ENCODE data around the gene FMNL2. TPM values are rescaled to one million over a fixed set of nuclear protein-coding genes. Genes with fewer than 3 reads are reported as not detected.

The FMNL2 gene
- total RNA-seq, 1 donor from 2014 or later = 93.8 TPM

DNA sequence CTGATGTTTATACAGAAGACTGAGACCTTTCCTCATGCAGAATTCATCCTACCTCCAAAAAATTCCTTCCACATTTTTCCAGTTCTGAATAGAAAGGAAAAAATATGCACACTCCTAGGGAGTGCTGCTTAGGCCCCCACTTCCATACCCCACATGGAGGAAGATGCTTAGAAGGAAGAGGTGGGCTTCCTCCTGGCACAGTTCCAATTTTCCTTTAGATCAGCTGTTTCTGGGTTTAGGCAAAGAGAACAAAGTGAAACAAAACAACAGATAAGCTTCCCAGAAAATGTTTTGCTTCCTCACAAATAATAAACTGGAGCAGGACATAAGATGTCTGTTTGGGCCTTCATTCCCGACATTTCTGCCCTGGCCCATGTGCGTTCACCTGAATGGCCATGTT, 209.7 kb downstream of the FMNL2 start:
- no peak for DNase-seq (ENCODE audit: low spot score in 2 of 2)
- no peak for FAIRE-seq

DNA sequence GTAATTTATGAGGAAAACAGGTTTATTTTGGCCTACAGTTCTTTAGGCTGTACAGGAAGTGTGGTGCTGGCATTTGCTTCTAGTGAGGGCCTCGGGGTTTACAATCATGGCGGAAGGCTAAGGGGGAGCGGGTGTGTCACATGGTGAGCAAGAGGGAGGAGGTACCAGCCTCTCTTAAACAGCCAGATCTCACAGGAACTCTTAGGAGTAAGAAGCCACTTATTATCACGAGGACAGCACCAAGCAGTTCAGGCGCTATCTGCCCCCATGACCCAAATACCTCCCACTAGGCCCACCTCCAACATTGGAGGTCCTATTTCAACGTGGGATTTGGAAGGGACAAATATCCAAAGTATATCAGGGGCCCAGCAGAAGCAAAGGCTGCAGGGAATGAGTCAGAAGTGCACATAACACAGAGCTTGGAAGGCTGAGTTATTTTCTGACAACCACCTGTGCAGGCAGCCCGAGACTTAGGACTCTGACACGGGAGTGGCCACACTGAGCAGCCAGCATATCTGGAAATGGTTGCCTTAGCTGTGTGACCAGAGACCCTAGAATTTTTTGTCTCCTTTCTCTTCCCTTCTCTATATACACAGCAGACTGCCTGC, 211.4 kb downstream of the FMNL2 start:
- no peak for DNase-seq (ENCODE audit: low spot score in 2 of 2)
- FAIRE-seq = no peak

GRCh38 chr2:152548111-152548875, 213.3 kb downstream of the FMNL2 start:
- FAIRE-seq = no peak

DNA sequence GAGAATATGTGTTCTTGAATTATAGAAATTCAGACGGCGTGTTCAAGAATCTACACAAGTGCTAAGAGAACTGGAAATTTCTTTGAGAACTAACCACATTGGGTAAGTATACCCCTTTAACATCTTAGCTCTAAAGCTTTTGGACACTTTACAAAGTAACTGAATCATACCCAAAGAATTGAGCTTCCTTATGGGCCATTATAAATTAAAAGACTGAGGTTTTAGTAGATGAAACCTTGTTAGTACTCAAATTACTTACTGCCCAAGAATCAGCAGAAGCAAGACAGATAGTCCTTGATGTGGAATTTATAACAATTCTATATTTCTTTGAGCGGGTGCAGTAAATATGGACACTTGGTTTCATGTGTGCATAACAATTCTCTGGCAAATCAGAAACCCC, 214.0 kb downstream of the FMNL2 start:
- DNase-seq (ENCODE audit: low spot score in 2 of 2) (no peak), FAIRE-seq (no peak)

More at GRCh38 chr2:152548111-152548875, 213.3 kb downstream of the FMNL2 start:
- no peak for DNase-seq (ENCODE audit: low spot score in 2 of 2)

DNA sequence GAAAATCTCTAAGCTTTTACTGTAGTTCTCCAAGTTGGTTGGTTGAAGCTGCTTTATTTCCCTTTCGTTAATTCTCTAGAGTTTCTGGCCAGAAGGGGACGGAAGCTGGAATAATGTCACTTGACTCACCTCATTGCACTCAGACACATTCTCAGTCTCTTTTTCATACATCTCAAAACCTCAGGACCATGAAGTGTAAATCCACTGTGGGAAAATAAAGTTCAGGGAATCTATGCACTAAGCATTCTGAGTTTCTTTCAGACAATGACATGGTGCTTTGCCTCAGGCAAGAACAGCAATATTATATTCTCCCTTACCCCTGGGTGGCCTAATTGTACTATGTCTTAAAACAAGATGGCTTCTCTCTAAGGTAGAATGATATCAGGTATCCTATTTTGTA, 214.4 kb downstream of the FMNL2 start:
- no peak for DNase-seq (ENCODE audit: low spot score in 2 of 2)
- no peak for FAIRE-seq

DNA sequence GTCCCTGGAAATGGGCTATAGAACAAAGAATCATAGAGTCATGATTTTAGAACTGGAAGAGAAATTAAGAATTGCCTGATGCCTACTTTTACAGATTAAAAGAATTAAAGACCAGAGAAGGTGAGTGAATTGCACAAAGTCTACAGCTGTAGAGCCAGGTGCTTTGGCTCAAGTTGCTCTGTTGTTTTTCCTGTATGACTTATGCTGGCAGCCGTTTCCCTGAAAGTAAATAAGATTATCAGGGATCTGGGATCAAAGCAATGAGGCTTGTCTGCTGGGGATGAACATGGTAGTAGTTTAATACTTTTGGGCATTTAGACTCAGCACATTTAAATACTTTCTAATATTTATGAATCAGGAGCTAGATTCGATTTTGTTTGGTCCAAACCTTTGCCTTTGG, 215.4 kb downstream of the FMNL2 start:
- no peak for DNase-seq (ENCODE audit: low spot score in 2 of 2)
- no peak for FAIRE-seq

DNA sequence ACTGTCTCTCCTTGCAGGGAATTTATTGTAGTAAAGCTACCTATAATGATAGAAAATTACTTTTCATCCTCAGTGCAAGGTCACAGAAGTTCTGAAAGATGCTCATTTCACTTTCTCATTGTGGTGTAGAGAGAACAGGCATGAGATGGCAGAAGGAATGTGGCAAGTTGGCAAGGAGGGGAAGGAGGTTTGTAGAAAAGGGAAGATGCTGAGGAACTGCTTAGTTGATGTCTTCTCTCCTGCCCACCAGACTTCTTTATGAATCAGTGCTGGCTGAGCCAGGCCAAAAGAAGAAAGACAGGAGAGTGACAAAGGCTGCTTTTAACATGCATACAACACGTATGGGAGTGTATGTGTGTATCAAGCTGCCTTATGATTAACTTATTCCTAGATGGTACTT, 217.9 kb downstream of the FMNL2 start:
- no peak for DNase-seq (ENCODE audit: low spot score in 2 of 2)
- FAIRE-seq = no peak

DNA sequence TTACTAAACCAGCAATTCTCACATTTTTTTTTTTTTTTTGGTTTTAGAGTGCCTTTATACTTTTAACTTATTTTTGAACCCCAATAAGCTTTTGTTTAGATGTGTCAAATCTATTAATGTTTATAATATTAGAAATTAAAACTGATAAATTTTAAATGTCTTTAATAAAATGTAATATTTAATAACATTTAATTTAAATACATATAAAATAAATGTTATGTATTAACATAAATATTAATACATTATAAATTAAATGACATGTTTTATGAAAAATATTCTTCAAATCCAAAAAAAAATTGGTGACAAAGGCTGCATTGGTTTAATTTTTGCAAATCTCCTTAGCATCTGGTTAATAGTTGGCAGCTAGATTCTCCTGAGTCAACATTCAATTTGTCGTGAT, 218.5 kb downstream of the FMNL2 start:
- FAIRE-seq (peak; percentile 99), DNase-seq (ENCODE audit: low spot score in 2 of 2) (no peak)

DNA sequence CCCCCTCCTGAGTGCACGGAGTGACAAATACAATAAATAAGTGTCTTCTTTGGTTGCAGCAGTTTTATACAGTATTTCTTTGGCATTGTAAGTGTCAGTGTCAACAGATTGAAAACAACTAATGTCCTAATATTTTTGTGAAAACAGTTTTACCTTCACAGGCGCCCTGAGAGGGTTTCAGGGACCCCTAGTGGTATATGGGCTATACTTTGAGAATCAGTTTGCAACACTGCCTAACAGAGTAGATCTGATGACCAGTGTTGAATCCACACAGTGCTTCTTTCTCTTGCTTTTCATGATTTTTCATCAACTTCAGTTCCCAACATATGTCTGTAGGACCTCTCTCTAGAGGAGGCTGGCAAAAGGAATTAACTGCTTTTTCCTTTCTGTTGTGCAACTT, 220.1 kb downstream of the FMNL2 start:
- FAIRE-seq (no peak), DNase-seq (ENCODE audit: low spot score in 2 of 2) (no peak)

- DNase-seq (ENCODE audit: low spot score in 2 of 2) (no peak), FAIRE-seq (no peak)
Measured at GRCh38 chr2:152556506-152556905, 221.5 kb downstream of the FMNL2 start.

DNA sequence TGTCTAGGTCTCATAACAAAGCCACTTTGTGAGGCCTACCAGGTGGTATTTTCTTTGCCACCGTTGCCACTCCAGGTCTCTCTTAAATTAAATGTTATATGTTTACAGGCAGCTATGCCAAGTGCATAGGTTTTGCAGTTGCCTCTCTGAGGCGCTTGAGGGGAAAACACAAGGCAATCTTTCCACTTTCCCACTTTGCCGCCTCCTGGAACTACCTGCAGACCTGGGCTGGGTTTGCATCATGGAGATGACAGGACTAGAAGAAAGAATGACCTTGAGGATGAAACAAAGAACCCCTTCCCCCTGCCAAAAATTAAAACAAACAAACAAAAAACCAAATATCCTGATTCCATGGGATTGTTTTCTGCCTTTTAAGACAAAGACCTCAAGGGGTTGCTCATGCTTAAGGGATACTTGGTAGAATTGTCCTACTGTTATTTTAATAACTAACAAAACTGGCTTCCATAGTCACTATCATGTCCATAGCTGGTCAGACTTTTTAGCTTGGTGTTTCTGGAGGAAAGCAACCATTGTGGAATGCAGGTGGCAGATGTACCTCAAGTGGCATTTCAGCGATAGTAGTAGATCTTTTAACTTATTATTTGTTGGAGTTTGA, 222.4 kb downstream of the FMNL2 start:
- FAIRE-seq (no peak), DNase-seq (ENCODE audit: low spot score in 2 of 2) (no peak)

DNA sequence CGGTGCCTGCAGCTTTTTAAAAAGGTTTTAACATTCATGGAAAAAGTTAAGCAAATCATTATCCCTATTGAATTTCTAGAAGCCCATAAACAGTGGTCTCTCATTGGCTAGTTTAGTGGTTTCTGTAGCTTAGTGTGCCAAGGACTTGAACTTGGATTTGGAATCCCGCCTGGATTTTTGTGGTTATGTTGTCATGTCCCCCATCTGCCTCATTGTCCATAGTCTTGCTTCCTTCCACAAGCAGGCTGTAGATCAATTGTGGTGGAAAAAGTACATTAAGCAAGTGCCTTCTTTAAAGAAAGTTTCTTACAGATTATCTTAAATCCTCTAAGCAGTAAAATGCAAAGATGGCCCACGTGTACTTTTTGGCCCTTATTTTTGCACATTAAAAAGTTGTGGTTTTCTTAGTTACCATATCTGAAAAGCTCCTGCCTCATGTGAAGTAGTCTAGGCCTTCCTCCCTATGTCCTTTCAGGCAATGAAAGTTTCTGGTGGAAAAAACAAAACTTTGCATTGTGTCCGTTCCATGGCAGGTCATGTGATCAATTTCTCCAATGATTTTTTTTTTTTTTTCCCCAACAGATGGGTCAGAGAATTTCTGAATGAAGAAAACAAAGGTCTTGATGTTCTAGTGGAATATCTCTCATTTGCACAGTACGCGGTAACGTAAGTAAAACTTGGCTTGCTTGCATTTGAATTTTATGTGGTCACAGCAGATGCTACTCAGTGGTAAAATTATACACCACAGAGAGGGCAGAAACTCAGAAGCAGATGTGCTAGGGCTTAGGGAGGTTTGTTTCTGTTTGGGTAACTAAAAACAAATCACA, 223.4 kb downstream of the FMNL2 start:
- DNase-seq (ENCODE audit: low spot score in 2 of 2) = no peak
- peak; percentile 77 for FAIRE-seq

GRCh38 chr2:152559008-152559407, 224.0 kb downstream of the FMNL2 start:
- FAIRE-seq = no peak
- no peak for DNase-seq (ENCODE audit: low spot score in 2 of 2)

DNA sequence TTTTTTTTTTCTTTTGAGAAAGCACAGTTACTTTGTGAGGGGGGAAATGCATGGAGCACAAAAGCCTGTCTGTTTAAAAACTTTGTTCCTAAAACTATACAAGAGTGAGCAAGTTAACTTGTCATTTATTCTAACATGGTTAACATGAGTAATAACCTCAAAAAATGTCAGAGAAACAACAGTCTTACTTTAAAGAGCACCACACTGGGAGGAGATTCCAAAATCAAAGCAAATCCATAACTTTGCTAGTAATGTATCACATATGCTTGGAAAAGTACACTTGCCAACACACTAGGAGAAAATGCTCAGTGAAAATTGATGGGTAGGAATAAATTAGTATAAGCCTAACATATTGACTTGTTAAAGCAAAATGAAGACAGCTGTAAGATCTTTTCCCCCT, 225.2 kb downstream of the FMNL2 start:
- no peak for FAIRE-seq
- no peak for DNase-seq (ENCODE audit: low spot score in 2 of 2)

- FAIRE-seq (no peak), DNase-seq (ENCODE audit: low spot score in 2 of 2) (no peak)
Measured at GRCh38 chr2:152560873-152561595, 226.1 kb downstream of the FMNL2 start.

DNA sequence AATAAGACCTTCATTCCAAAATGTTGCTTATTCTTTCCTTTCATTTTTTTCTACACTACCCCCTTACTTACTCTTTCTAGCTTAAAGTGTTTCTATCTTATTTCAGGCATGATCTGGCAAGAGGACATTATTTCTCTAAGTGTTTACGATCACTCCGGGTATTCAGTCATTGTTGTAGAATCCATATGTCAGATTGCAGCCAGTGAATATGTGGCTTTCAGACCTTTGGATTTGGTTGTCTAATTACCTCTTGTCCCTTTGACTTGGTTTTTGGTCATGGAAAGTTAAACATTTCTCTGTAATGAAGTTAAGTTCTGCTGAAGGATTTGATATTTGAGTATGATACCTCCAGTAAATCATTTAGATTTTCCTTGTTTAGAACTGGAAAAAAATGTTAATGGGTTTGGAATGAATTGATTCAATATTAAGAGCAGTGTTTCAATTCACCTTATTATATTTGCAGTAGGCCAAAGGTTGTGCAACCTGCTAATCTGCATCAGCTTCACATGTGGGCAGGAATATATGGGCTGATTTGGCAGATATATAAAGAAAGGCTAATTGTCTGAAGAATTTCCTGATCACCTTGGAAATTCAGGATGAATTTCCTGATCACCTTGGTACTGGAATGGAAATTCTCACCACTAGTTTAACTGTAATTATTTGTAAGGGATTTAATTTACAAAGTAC, 227.4 kb downstream of the FMNL2 start:
- DNase-seq (ENCODE audit: low spot score in 2 of 2) (no peak), FAIRE-seq (no peak)

- DNase-seq (ENCODE audit: low spot score in 2 of 2) (no peak), FAIRE-seq (no peak)
Measured at GRCh38 chr2:152563764-152564163, 228.8 kb downstream of the FMNL2 start.

DNA sequence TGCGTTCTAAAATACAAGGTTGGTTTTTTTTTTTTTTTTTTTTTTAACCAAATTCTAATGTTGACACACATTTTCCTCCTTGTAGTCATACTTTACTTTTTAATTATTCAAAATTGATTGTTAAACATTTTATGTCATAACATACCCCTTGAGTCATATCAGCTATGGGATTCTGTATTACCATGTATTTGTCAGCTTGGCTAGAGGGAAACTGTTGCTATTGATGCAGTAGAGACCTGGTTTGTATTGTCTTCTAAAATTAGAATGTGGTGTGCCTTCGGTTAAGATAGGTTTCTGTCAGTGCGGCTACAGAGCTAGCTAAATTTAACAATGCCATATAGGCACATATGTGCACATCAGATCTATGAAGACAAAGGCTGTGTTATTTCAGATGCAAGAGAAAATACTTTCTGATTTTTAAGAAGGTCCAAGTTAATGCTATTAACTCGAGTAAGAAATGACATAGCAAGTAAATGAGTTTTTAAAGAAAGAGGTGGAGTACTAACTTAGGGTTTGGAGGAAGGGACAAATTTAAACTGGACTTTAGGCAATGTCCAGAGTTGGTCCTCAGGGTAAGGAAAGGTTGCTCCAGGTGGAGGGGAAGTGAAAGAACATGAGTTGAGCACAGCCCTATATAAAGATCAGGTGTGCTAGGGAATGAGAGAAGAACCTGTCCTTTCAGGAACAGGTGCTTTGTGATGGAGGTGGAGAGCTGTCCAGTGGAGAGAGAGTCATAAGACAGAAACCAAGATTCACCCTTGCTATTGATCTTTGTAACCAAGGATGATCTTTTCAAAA, 230.0 kb downstream of the FMNL2 start:
- FAIRE-seq = no peak
- no peak for DNase-seq (ENCODE audit: low spot score in 2 of 2)

All from frontal cortex (tissue), 4 donors.